Lower lobe of right lung (tissue), 2 donors: ENCODE results near the gene RADIL. TPM values are rescaled to one million over a fixed set of nuclear protein-coding genes. Genes with fewer than 3 reads are reported as not detected.

Source experiments
- ATAC-seq, 2 donors: fragments of 200-7000 bp; cut with Tn5 transposase; one replicate each; pipeline ENCODE4 v1.9.1; 2020 to 2022; ENCODE audit warnings: mild to moderate bottlenecking in 2 of 2, moderate library complexity in 2 of 2
- DNase-seq: peaks from one replicate; pipeline ENCODE4 v3.0.0-alpha.2; 2020
- H3K27ac ChIP-seq: fragments of 200-600 bp; one replicate; pipeline ENCODE4 v1.8.0; 2022
- H3K27me3 ChIP-seq: fragments of 200-600 bp; one replicate; pipeline ENCODE4 v1.8.0; 2022; ENCODE audit warnings: low read depth
- H3K36me3 ChIP-seq: fragments of 200-600 bp; one replicate; pipeline ENCODE4 v1.8.0; 2022; ENCODE audit warnings: mild to moderate bottlenecking
- H3K4me1 ChIP-seq: fragments of 200-600 bp; one replicate; pipeline ENCODE4 v1.8.0; 2022
- H3K4me3 ChIP-seq: fragments of 200-600 bp; one replicate; pipeline ENCODE4 v1.8.0; 2022; ENCODE audit warnings: mild to moderate bottlenecking
- H3K9me3 ChIP-seq: fragments of 200-600 bp; one replicate; pipeline ENCODE4 v1.8.0; 2022
- CTCF ChIP-seq: fragments of 200-600 bp; IDR thresholded peaks from one replicate; pipeline ENCODE4 v1.8.0; 2022; ENCODE audit warnings: antibody characterized with exemption, mild to moderate bottlenecking
- intact Hi-C: fragments of 100-400 bp; cut with DNase I; formaldehyde crosslinking; loops from one replicate; pipeline ENCODE4 v1.11.0; 2022
- total RNA-seq: library from RNA; stranded (reverse); fragmentation: NEBNext Ultra II Directional; extraction: Animal tissue kit (Norgen Biotek cat#: 25700); gene quantifications from one replicate; pipeline ENCODE4 v1.2.1, GENCODE V29; 2021
- donor health status: DM: no; HTN: yes; CAD: no; lungs with severe emphysema.

Gene RADIL
- total RNA-seq, 1 donor from 2014 or later: 9.7 TPM

GRCh38 chr7:4882169-4883032, 1.1 kb downstream of the RADIL start:
- TF ChIP-seq CTCF: no peak
- intact Hi-C loops: no loop called here
- H3K9me3 ChIP-seq: no peaks in the 10 kb centered on the region
- peaks cover 29% of the 10 kb centered on the region for H3K4me1 ChIP-seq
- H3K27ac ChIP-seq: peak overlapping the region; percentile 75
- peak; percentile 58 to 70 for ATAC-seq
- peak overlapping the region; percentile 74 for H3K4me3 ChIP-seq
- DNase-seq: peak; percentile 64
- H3K36me3 ChIP-seq: peaks cover 5% of the 10 kb centered on the region
- H3K27me3 ChIP-seq: no peaks in the 10 kb centered on the region

GRCh38 chr7:4880218-4880617, 3.3 kb downstream of the RADIL start:
- Histone ChIP-seq H3K36me3 (peaks cover 10% of the 10 kb centered on the region), H3K27me3 (no peaks in the 10 kb centered on the region), H3K4me3 (peak overlapping the region; percentile 8), H3K4me1 (peaks cover 29% of the 10 kb centered on the region), H3K9me3 (no peaks in the 10 kb centered on the region), H3K27ac (peak overlapping the region; percentile 46)
- ATAC-seq: peak; percentile 43
- DNase-seq: peak; percentile 54
- TF ChIP-seq CTCF: no peak
- intact Hi-C loops: no loop called here

- Histone ChIP-seq H3K4me3 (peak overlapping the region; percentile 3), H3K27me3 (no peaks in the 10 kb centered on the region), H3K4me1 (peaks cover 29% of the 10 kb centered on the region), H3K27ac (peak overlapping the region; percentile 46), H3K36me3 (peaks cover 10% of the 10 kb centered on the region), H3K9me3 (no peaks in the 10 kb centered on the region)
- intact Hi-C loops: no loop called here
- no peak for DNase-seq
- ATAC-seq: no peak
- TF ChIP-seq CTCF: no peak
Measured at GRCh38 chr7:4879396-4880081, 4.0 kb downstream of the RADIL start.

GRCh38 chr7:4878336-4879335, 4.9 kb downstream of the RADIL start:
- DNase-seq (no peak), ATAC-seq (no peak)
- no peaks in the 10 kb centered on the region for H3K27me3 ChIP-seq
- H3K27ac ChIP-seq: no peak overlapping the region
- no peak for TF ChIP-seq CTCF
- H3K4me1 ChIP-seq: peaks cover 29% of the 10 kb centered on the region
- no peak overlapping the region for H3K4me3 ChIP-seq
- intact Hi-C loops: no loop called here
- peaks cover 10% of the 10 kb centered on the region for H3K36me3 ChIP-seq
- no peaks in the 10 kb centered on the region for H3K9me3 ChIP-seq

GRCh38 chr7:4876586-4876985, 6.9 kb downstream of the RADIL start:
- H3K27me3 ChIP-seq: no peaks in the 10 kb centered on the region
- peaks cover 10% of the 10 kb centered on the region for H3K36me3 ChIP-seq
- no peak for ATAC-seq
- H3K27ac ChIP-seq: no peak overlapping the region
- no peak overlapping the region for H3K4me3 ChIP-seq
- no peak for TF ChIP-seq CTCF
- peaks cover 17% of the 10 kb centered on the region for H3K4me1 ChIP-seq
- H3K9me3 ChIP-seq: no peaks in the 10 kb centered on the region
- intact Hi-C loops: no loop called here
- DNase-seq: no peak
